Gastrocnemius medialis (tissue), 4 donors: ENCODE measurements around the gene OPCML.

Source experiments
- POLR2A ChIP-seq, 2 donors: fragments of 450-650 bp; IDR thresholded peaks; one replicate each; pipeline ENCODE4 v1.6.1; 2017; ENCODE audit warnings: antibody characterized with exemption in 2 of 2, mild to moderate bottlenecking in 2 of 2, moderate library complexity in 2 of 2
- TF ChIP-seq, protein P1 (sequence below), 5 experiments: fragments of 450-650 bp in 3 of 5; fragments of 200-600 bp in 2 of 5; sonication (generic) in 2 of 5; IDR thresholded peaks in 4 of 5; conservative IDR thresholded peaks in 1 of 5; 1 replicate in 4 of 5; 2 replicates in 1 of 5; pipeline ENCODE4 v1.5.1; 2016 to 2019; ENCODE audit warnings: antibody characterized with exemption in 5 of 5, mild to moderate bottlenecking in 3 of 5, moderate library complexity in 3 of 5

DNA sequence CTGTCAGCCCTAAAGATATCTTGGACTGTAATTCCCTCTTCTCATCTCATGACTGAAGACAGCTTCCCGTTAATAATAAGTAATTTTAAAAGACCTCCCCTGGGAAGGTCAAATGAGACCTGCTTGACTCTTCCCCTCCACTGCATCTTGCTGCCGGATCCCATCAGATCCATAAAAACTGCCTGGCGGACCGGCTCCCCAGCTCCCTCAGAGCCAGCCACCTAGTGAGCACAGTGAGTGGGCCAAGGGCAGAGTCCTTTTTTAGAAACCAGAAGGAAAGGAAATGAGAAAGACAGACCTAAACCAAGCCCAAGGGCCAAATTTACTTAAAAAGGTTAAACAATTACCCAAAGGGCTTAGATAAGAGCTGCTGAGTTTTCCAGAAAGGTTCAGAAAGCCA, 595.3 kb downstream of the OPCML start:
- TF ChIP-seq, protein P1, sequence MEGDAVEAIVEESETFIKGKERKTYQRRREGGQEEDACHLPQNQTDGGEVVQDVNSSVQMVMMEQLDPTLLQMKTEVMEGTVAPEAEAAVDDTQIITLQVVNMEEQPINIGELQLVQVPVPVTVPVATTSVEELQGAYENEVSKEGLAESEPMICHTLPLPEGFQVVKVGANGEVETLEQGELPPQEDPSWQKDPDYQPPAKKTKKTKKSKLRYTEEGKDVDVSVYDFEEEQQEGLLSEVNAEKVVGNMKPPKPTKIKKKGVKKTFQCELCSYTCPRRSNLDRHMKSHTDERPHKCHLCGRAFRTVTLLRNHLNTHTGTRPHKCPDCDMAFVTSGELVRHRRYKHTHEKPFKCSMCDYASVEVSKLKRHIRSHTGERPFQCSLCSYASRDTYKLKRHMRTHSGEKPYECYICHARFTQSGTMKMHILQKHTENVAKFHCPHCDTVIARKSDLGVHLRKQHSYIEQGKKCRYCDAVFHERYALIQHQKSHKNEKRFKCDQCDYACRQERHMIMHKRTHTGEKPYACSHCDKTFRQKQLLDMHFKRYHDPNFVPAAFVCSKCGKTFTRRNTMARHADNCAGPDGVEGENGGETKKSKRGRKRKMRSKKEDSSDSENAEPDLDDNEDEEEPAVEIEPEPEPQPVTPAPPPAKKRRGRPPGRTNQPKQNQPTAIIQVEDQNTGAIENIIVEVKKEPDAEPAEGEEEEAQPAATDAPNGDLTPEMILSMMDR (IDR thresholded peaks at IDR 0.05 in 4 of 5, conservative IDR thresholded peaks at IDR 0.05 in 1 of 5): no peak
- TF ChIP-seq POLR2A (IDR thresholded peaks at IDR 0.05): no peak
